ENCODE results near the gene ARHGAP18. TPM values are rescaled to one million over a fixed set of nuclear protein-coding genes. Genes with fewer than 3 reads are reported as not detected.
A peak's percentile ranks its signal among the peaks of the same experiment; 100 is the strongest.

ARHGAP18 gene
- total and polyA plus RNA-seq, 2 of the 13 experiments (the other 11 are each of a cell fraction or from before 2014, with no cell fraction given) = 58.2 to 115 TPM

DNA sequence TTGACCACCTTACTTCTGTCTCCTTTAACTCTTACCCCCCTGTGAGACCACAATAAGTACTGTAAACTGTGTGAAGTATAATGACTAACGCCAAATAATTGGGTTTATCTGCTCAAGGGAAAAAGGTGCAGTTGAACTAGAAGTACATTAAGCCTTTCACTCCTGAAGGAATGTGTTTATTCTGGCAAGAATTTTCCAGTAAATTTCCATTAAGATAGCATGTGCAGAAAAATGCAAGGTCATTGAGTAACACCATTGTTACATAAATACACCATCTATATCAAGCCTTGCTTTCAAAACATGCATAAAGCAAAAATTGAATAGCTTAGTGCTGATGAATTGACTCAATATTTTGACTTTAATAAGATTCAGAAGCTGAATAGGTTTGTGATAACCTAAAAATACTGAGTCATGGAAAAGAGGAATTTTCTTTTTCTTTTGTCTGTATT, 65.4 kb downstream of the ARHGAP18 start (continued):
- TF ChIP-seq SMC3 (IDR thresholded peaks at IDR 0.05; ENCODE audit: low read length) = no peak
- TF ChIP-seq, protein P1, sequence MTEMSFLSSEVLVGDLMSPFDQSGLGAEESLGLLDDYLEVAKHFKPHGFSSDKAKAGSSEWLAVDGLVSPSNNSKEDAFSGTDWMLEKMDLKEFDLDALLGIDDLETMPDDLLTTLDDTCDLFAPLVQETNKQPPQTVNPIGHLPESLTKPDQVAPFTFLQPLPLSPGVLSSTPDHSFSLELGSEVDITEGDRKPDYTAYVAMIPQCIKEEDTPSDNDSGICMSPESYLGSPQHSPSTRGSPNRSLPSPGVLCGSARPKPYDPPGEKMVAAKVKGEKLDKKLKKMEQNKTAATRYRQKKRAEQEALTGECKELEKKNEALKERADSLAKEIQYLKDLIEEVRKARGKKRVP (CRISPR knock-in tag; IDR thresholded peaks at IDR 0.05) = peak in 1 of 2 experiments; percentile 74; a peak in 2 of 4 replicates
- no peak for TF ChIP-seq ZNF839 (CRISPR knock-in tag; IDR thresholded peaks at IDR 0.05; ENCODE audit: borderline replicate concordance)
- TF ChIP-seq MTF2 (CRISPR knock-in tag; IDR thresholded peaks at IDR 0.05; ENCODE audit: borderline replicate concordance) = no peak
- no peak for TF ChIP-seq ZNF326 (CRISPR knock-in tag; IDR thresholded peaks at IDR 0.05; ENCODE audit: borderline replicate concordance)
- TF ChIP-seq FOSL1 (CRISPR knock-in tag; IDR thresholded peaks at IDR 0.05; ENCODE audit: borderline replicate concordance) = no peak
- TF ChIP-seq SOX6 (IDR thresholded peaks at IDR 0.05) = no peak
- peak; percentile 80 for TF ChIP-seq SOX6 (CRISPR knock-in tag; IDR thresholded peaks at IDR 0.05)
- TF ChIP-seq, protein P2, sequence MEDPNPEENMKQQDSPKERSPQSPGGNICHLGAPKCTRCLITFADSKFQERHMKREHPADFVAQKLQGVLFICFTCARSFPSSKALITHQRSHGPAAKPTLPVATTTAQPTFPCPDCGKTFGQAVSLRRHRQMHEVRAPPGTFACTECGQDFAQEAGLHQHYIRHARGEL (CRISPR knock-in tag; IDR thresholded peaks at IDR 0.05) = no peak
- TF ChIP-seq FOXO1 (CRISPR knock-in tag; IDR thresholded peaks at IDR 0.05) = peak; percentile 54; the same call in 1 of the 2 replicates
- TF ChIP-seq POLR2A (IDR thresholded peaks at IDR 0.05; ENCODE audit: insufficient read depth in 1 of 2, low read depth in 2 of 2, low read length in 2 of 2) = no peak
- no peak for TF ChIP-seq ZSCAN12 (CRISPR knock-in tag; IDR thresholded peaks at IDR 0.05)
- TF ChIP-seq XRCC5 (optimal IDR thresholded peaks at IDR 0.05; ENCODE audit: low read length) = no peak
- TF ChIP-seq, protein P3, sequence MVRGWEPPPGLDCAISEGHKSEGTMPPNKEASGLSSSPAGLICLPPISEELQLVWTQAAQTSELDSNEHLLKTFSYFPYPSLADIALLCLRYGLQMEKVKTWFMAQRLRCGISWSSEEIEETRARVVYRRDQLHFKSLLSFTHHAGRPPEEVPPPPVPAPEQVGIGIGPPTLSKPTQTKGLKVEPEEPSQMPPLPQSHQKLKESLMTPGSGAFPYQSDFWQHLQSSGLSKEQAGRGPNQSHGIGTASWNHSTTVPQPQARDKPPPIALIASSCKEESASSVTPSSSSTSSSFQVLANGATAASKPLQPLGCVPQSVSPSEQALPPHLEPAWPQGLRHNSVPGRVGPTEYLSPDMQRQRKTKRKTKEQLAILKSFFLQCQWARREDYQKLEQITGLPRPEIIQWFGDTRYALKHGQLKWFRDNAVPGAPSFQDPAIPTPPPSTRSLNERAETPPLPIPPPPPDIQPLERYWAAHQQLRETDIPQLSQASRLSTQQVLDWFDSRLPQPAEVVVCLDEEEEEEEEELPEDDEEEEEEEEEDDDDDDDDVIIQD (CRISPR knock-in tag; IDR thresholded peaks at IDR 0.05; ENCODE audit: low read depth) = peak; percentile 70
- no peak for TF ChIP-seq ZNF253 (CRISPR knock-in tag; IDR thresholded peaks at IDR 0.05; ENCODE audit: borderline replicate concordance)
- no peak for TF ChIP-seq ESRRA (CRISPR knock-in tag; IDR thresholded peaks at IDR 0.05; ENCODE audit: low read depth)
- no peak for TF ChIP-seq ZNF430 (CRISPR knock-in tag; IDR thresholded peaks at IDR 0.05)
- no peak for TF ChIP-seq ZSCAN20 (CRISPR knock-in tag; IDR thresholded peaks at IDR 0.05; ENCODE audit: borderline replicate concordance)
- peak; percentile 81; the same call in 1 of the 2 replicates for TF ChIP-seq HMG20A (CRISPR knock-in tag; IDR thresholded peaks at IDR 0.05; ENCODE audit: borderline replicate concordance)
- no peak for TF ChIP-seq MATR3 (CRISPR knock-in tag; IDR thresholded peaks at IDR 0.05)
- TF ChIP-seq ZBTB38 (CRISPR knock-in tag; IDR thresholded peaks at IDR 0.05) = no peak
- TF ChIP-seq, protein P4, sequence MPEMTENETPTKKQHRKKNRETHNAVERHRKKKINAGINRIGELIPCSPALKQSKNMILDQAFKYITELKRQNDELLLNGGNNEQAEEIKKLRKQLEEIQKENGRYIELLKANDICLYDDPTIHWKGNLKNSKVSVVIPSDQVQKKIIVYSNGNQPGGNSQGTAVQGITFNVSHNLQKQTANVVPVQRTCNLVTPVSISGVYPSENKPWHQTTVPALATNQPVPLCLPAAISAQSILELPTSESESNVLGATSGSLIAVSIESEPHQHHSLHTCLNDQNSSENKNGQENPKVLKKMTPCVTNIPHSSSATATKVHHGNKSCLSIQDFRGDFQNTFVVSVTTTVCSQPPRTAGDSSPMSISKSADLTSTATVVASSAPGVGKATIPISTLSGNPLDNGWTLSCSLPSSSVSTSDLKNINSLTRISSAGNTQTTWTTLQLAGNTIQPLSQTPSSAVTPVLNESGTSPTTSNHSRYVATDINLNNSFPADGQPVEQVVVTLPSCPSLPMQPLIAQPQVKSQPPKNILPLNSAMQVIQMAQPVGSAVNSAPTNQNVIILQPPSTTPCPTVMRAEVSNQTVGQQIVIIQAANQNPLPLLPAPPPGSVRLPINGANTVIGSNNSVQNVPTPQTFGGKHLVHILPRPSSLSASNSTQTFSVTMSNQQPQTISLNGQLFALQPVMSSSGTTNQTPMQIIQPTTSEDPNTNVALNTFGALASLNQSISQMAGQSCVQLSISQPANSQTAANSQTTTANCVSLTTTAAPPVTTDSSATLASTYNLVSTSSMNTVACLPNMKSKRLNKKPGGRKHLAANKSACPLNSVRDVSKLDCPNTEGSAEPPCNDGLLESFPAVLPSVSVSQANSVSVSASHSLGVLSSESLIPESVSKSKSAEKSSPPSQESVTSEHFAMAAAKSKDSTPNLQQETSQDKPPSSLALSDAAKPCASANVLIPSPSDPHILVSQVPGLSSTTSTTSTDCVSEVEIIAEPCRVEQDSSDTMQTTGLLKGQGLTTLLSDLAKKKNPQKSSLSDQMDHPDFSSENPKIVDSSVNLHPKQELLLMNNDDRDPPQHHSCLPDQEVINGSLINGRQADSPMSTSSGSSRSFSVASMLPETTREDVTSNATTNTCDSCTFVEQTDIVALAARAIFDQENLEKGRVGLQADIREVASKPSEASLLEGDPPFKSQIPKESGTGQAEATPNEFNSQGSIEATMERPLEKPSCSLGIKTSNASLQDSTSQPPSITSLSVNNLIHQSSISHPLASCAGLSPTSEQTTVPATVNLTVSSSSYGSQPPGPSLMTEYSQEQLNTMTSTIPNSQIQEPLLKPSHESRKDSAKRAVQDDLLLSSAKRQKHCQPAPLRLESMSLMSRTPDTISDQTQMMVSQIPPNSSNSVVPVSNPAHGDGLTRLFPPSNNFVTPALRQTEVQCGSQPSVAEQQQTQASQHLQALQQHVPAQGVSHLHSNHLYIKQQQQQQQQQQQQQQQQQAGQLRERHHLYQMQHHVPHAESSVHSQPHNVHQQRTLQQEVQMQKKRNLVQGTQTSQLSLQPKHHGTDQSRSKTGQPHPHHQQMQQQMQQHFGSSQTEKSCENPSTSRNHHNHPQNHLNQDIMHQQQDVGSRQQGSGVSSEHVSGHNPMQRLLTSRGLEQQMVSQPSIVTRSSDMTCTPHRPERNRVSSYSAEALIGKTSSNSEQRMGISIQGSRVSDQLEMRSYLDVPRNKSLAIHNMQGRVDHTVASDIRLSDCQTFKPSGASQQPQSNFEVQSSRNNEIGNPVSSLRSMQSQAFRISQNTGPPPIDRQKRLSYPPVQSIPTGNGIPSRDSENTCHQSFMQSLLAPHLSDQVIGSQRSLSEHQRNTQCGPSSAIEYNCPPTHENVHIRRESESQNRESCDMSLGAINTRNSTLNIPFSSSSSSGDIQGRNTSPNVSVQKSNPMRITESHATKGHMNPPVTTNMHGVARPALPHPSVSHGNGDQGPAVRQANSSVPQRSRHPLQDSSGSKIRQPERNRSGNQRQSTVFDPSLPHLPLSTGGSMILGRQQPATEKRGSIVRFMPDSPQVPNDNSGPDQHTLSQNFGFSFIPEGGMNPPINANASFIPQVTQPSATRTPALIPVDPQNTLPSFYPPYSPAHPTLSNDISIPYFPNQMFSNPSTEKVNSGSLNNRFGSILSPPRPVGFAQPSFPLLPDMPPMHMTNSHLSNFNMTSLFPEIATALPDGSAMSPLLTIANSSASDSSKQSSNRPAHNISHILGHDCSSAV (CRISPR knock-in tag; IDR thresholded peaks at IDR 0.05; ENCODE audit: borderline replicate concordance) = no peak
